SK-N-SH (cell line): Measurements from ENCODE around the gene SCYGR4. TPM values are rescaled to one million over a fixed set of nuclear protein-coding genes. Genes with fewer than 3 reads are reported as not detected.
"Not testable (repeated sequence)": the region's sequence is repeated elsewhere in the genome, so short reads cannot be mapped to it uniquely, and the experiment has no call there.

Source experiments
- CTCF ChIA-PET: fragments of 300-600, 350-600 bp; formaldehyde crosslinking; extraction: SDS; loops from one replicate; lab custom pipeline; 2021; lab: Yijun Ruan, JAX
- POLR2A ChIA-PET: fragments of 350-600 bp; sonication (Branson Sonifier 250); formaldehyde crosslinking; extraction: SDS; loops from one replicate; lab custom pipeline; 2020; ENCODE audit warnings: antibody characterized with exemption, inconsistent platforms; lab: Yijun Ruan, JAX
- DNase-seq: peaks from one replicate; pipeline ENCODE4 v3.0.0; 2012
- H2AFZ ChIP-seq: fragments of 200-600 bp; sonication (generic); 2 replicates; pipeline ENCODE4 v1.8.1; 2016; ENCODE audit warnings: antibody characterized with exemption, mild to moderate bottlenecking, low read depth
- H3F3A ChIP-seq: fragments of 200-600 bp; sonication (generic); replicated peaks from 2 replicates; pipeline ENCODE3; 2016; ENCODE audit warnings: antibody characterized with exemption, mild to moderate bottlenecking; ENCODE audit not compliant: insufficient read depth
- H3K27ac ChIP-seq, 2 experiments: fragments of 200-500 bp in 1 of 2; fragments of 200-600 bp in 1 of 2; sonication (Bioruptor generic) in 1 of 2; sonication (generic), shearing (Covaris generic) in 1 of 2; 2 replicates each; pipeline versions ENCODE4 v1.5.1 to v1.6.1; 2014 to 2016; ENCODE audit warnings: low read depth in 2 of 2, inconsistent platforms in 1 of 2, low read length in 1 of 2, mild to moderate bottlenecking in 1 of 2, mixed read lengths in 1 of 2
- H3K27me3 ChIP-seq: fragments of 200-600 bp; sonication (generic), shearing (Covaris generic); 2 replicates; pipeline ENCODE4 v1.6.1; 2016; ENCODE audit warnings: mixed run types; ENCODE audit not compliant: insufficient read depth
- H3K36me3 ChIP-seq, 2 experiments: fragments of 200-500 bp in 1 of 2; fragments of 200-600 bp in 1 of 2; sonication (Bioruptor generic) in 1 of 2; sonication (generic) in 1 of 2; replicated peaks in 1 of 2; 2 replicates each; pipeline versions ENCODE3 to v1.5.1; 2014 to 2016; ENCODE audit warnings: low read length in 1 of 2, mild to moderate bottlenecking in 1 of 2; ENCODE audit not compliant: insufficient read depth in 2 of 2, control insufficient read depth in 1 of 2
- H3K4me1 ChIP-seq, 2 experiments: fragments of 200-500 bp in 1 of 2; fragments of 200-600 bp in 1 of 2; sonication (Bioruptor generic) in 1 of 2; sonication (generic), shearing (Covaris generic) in 1 of 2; 2 replicates each; pipeline versions ENCODE4 v1.5.1 to v1.6.1; 2014 to 2016; ENCODE audit warnings: low read depth in 1 of 2, low read length in 1 of 2, mixed run types in 1 of 2; ENCODE audit not compliant: insufficient read depth in 2 of 2, control insufficient read depth in 1 of 2
- H3K4me2 ChIP-seq: fragments of 200-600 bp; sonication (generic), shearing (Covaris generic); 2 replicates; pipeline ENCODE4 v1.6.1; 2017; ENCODE audit warnings: mixed run types
- H3K4me3 ChIP-seq, 2 experiments: fragments of 200-500 bp in 1 of 2; fragments of 200-600 bp in 1 of 2; sonication (Bioruptor generic) in 1 of 2; sonication (generic), shearing (Covaris generic) in 1 of 2; 2 replicates each; pipeline versions ENCODE4 v1.5.1 to v1.8.1; 2014 to 2016; ENCODE audit warnings: low read depth in 2 of 2, inconsistent platforms in 1 of 2, low read length in 1 of 2, mild to moderate bottlenecking in 1 of 2, mixed read lengths in 1 of 2, moderate library complexity in 1 of 2
- H3K79me2 ChIP-seq: fragments of 200-600 bp; sonication (generic); 2 replicates; pipeline ENCODE4 v1.8.1; 2017; ENCODE audit warnings: mild to moderate bottlenecking; ENCODE audit not compliant: insufficient read depth
- H3K9ac ChIP-seq: fragments of 200-600 bp; sonication (generic); 2 replicates; pipeline ENCODE4 v1.6.1; 2017; ENCODE audit warnings: mixed run types
- H3K9me2 ChIP-seq: fragments of 200-600 bp; sonication (generic); 2 replicates; pipeline ENCODE4 v1.6.1; 2017; ENCODE audit warnings: mixed run types
- H3K9me3 ChIP-seq: fragments of 200-600 bp; sonication (generic); 2 replicates; pipeline ENCODE4 v1.6.1; 2017; ENCODE audit warnings: mixed run types, mild to moderate bottlenecking, moderate library complexity
- H4K20me1 ChIP-seq: fragments of 200-600 bp; sonication (generic); 2 replicates; pipeline ENCODE4 v1.6.1; 2017; ENCODE audit warnings: mild to moderate bottlenecking, mixed run types; ENCODE audit not compliant: insufficient read depth
- CHD2 ChIP-seq: fragments of 150-350 bp; IDR thresholded peaks from 2 replicates; pipeline ENCODE4 v1.6.1; 2018; ENCODE audit warnings: low read length; ENCODE audit not compliant: partially characterized antibody
- EZH2phosphoT487 ChIP-seq: fragments of 200-600 bp; sonication (generic); IDR thresholded peaks from 2 replicates; pipeline ENCODE4 v1.6.1; 2017; ENCODE audit warnings: low read depth, mixed run types, mild to moderate bottlenecking, antibody characterized with exemption, moderate library complexity, borderline replicate concordance
- FOXM1 ChIP-seq: IDR thresholded peaks from 2 replicates; pipeline ENCODE4 v1.4.0; 2012; ENCODE audit warnings: low read depth, mild to moderate bottlenecking
- GABPA ChIP-seq: IDR thresholded peaks from 2 replicates; pipeline ENCODE4 v1.4.0; 2012; ENCODE audit warnings: low read depth, mild to moderate bottlenecking
- JUND ChIP-seq: IDR thresholded peaks from 2 replicates; pipeline ENCODE4 v1.4.0; 2012
- MXI1 ChIP-seq: IDR thresholded peaks from 2 replicates; pipeline ENCODE4 v1.6.1; 2012; ENCODE audit warnings: mild to moderate bottlenecking, low read depth, low read length, improper control_type of control experiment
- NFIC ChIP-seq: IDR thresholded peaks from 2 replicates; pipeline ENCODE4 v1.4.0; 2012; ENCODE audit warnings: borderline replicate concordance
- NRF1 ChIP-seq: IDR thresholded peaks from 2 replicates; pipeline ENCODE4 v1.6.1; 2012; ENCODE audit warnings: low read depth, mild to moderate bottlenecking, low read length
- RAD21 ChIP-seq: IDR thresholded peaks from 2 replicates; pipeline ENCODE4 v1.6.1; 2012; ENCODE audit warnings: mild to moderate bottlenecking, low read length
- RFX5 ChIP-seq: IDR thresholded peaks from 2 replicates; pipeline ENCODE4 v1.6.1; 2012; ENCODE audit warnings: mild to moderate bottlenecking, improper control_type of control experiment, low read length
- SMC3 ChIP-seq: IDR thresholded peaks from 2 replicates; pipeline ENCODE4 v1.6.1; 2012; ENCODE audit warnings: low read depth, low read length, improper control_type of control experiment
- TEAD4 ChIP-seq: IDR thresholded peaks from 2 replicates; pipeline ENCODE4 v1.4.0; 2012; ENCODE audit warnings: mild to moderate bottlenecking, borderline replicate concordance; ENCODE audit not compliant: insufficient read depth
- USF1 ChIP-seq: IDR thresholded peaks from 2 replicates; pipeline ENCODE4 v1.4.0; 2012; ENCODE audit warnings: low read depth, borderline replicate concordance
- USF2 ChIP-seq: fragments of 150-350 bp; IDR thresholded peaks from 2 replicates; pipeline ENCODE4 v1.6.1; 2017; ENCODE audit warnings: antibody characterized with exemption, low read length, low read depth, borderline replicate concordance
- YY1 ChIP-seq: IDR thresholded peaks from 2 replicates; pipeline ENCODE4 v1.4.0; 2012; ENCODE audit warnings: low read depth, mild to moderate bottlenecking
- WGBS: methylation state at CpG from one replicate; pipeline ENCODE4 v1.1.6; 2017; ENCODE audit warnings: low lambda C conversion rate; 5-methylcytosine and 5-hydroxymethylcytosine counted together
- polyA plus RNA-seq, 3 experiments: library from polyadenylated mRNA; depleted of rRNA; stranded (reverse); fragments of >200 nt; gene quantifications; 2 replicates each; pipeline ENCODE4 v1.2.3, GENCODE V29; 2012
- TF ChIP-seq, protein P1 (sequence below): IDR thresholded peaks from 2 replicates; pipeline ENCODE4; 2012
- TF ChIP-seq, protein P2 (sequence below): fragments of 150-350 bp; IDR thresholded peaks from 2 replicates; pipeline ENCODE4 v1.6.1; 2016; ENCODE audit warnings: mild to moderate bottlenecking, low read depth, low read length

SCYGR4 gene
- polyA plus RNA-seq, 1 of the 3 experiments (the other 2 are of a cell fraction), result not detected

DNA sequence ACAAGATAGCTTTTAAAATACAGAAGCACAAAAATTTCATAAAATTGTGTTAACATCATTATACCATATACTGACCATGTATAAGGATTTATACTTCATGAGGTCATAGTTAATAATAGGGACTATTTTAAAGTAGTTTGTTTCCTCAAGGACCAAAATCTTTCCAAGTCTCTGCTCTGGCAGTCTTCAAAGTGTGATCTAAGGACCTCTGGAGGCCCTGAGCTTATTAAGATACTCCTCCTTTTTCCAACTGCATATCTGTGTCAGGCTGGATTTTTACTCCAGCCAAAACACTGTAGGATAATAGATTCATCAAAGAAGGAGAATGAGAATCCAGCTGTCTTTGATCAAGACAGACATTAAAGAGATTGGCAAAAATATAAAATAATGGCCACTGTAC lies 20.3 kb upstream of the SCYGR4 start:
- no peaks in the 10 kb centered on the region for H3K9me2 ChIP-seq
- no peak for DNase-seq
- no peak overlapping the region for H3K4me2 ChIP-seq
- no peak overlapping the region for H3K9ac ChIP-seq
- no peaks in the 10 kb centered on the region for H4K20me1 ChIP-seq
- H2AFZ ChIP-seq, result no peak overlapping the region
- H3K9me3 ChIP-seq, result no peaks in the 10 kb centered on the region
- H3K27me3 ChIP-seq, result no peaks in the 10 kb centered on the region; the same call in 1 of the 2 replicates
- CTCF ChIA-PET, result interaction anchor here (0.8 to 1.0 kb wide), 2 partner anchors 18 to 61 kb away, joined by 3 read pairs; no protein-coding TSS in a partner anchor
- no peak overlapping the region for H3K27ac ChIP-seq
- no peaks in the 10 kb centered on the region for H3K79me2 ChIP-seq
- H3K4me3 ChIP-seq, result no peak overlapping the region
- H3F3A ChIP-seq, result no peaks in the 10 kb centered on the region
- POLR2A ChIA-PET, result no interaction called here
- no peak for TF ChIP-seq NRF1
- TF ChIP-seq TEAD4, result no peak
- no peak for TF ChIP-seq USF1
- TF ChIP-seq FOXM1, result no peak
- TF ChIP-seq, protein P1, sequence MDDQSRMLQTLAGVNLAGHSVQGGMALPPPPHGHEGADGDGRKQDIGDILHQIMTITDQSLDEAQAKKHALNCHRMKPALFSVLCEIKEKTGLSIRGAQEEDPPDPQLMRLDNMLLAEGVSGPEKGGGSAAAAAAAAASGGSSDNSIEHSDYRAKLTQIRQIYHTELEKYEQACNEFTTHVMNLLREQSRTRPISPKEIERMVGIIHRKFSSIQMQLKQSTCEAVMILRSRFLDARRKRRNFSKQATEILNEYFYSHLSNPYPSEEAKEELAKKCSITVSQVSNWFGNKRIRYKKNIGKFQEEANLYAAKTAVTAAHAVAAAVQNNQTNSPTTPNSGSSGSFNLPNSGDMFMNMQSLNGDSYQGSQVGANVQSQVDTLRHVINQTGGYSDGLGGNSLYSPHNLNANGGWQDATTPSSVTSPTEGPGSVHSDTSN, result no peak
- TF ChIP-seq YY1, result no peak
- TF ChIP-seq, all 33 proteins: peak for 0
- Histone ChIP-seq H3K36me3 (no peaks in the 10 kb centered on the region), H3K4me1 (no peaks in the 10 kb centered on the region)

- no peaks in the 10 kb centered on the region for H3K9me2 ChIP-seq
- H3K4me2 ChIP-seq, result no peak overlapping the region
- H3K27me3 ChIP-seq, result no peaks in the 10 kb centered on the region; the same call in 1 of the 2 replicates
- H3K4me1 ChIP-seq, result no peaks in the 10 kb centered on the region
- H3F3A ChIP-seq, result no peaks in the 10 kb centered on the region
- TF ChIP-seq CHD2, result no peak
- no peak for TF ChIP-seq YY1
- TF ChIP-seq JUND, result no peak
- TF ChIP-seq EZH2phosphoT487, result no peak
- no peak for TF ChIP-seq GABPA
- no peak for TF ChIP-seq MXI1
- TF ChIP-seq RAD21, result no peak
- TF ChIP-seq, protein P2, sequence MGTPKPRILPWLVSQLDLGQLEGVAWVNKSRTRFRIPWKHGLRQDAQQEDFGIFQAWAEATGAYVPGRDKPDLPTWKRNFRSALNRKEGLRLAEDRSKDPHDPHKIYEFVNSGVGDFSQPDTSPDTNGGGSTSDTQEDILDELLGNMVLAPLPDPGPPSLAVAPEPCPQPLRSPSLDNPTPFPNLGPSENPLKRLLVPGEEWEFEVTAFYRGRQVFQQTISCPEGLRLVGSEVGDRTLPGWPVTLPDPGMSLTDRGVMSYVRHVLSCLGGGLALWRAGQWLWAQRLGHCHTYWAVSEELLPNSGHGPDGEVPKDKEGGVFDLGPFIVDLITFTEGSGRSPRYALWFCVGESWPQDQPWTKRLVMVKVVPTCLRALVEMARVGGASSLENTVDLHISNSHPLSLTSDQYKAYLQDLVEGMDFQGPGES, result no peak
- TF ChIP-seq RFX5, result no peak
- TF ChIP-seq USF2, result no peak
- TF ChIP-seq USF1, result no peak
- no peak for TF ChIP-seq SMC3
- no peak for TF ChIP-seq NFIC
- no peak for TF ChIP-seq NRF1
- TF ChIP-seq, all 33 proteins: peak for 0
- no peaks in the 10 kb centered on the region for H3K36me3 ChIP-seq
- no peak overlapping the region for H3K4me3 ChIP-seq
- POLR2A ChIA-PET, result no interaction called here
- no peaks in the 10 kb centered on the region for H3K79me2 ChIP-seq
- WGBS, result 48% methylated on average over 4 of the region's 4 CpGs
- no peak for DNase-seq
- no peak overlapping the region for H3K27ac ChIP-seq
- CTCF ChIA-PET, result interaction anchor here (1.3 kb wide), 1 partner anchor 192 kb away, joined by 4 read pairs; no protein-coding TSS in a partner anchor
- H3K9ac ChIP-seq, result no peak overlapping the region
- no peaks in the 10 kb centered on the region for H4K20me1 ChIP-seq
- H2AFZ ChIP-seq, result no peak overlapping the region
- no peaks in the 10 kb centered on the region for H3K9me3 ChIP-seq
Observed at GRCh38 chr2:227597998-227598397, 19.3 kb upstream of the SCYGR4 start.

GRCh38 chr2:227598835-227599503 lies 18.3 kb upstream of the SCYGR4 start, which contains the start of gene SCYGR2:
Gene SCYGR2, plus strand, starts transcription at chr2:227598893. Its CDS starts 0 bp downstream, at chr2:227598893.
- WGBS, result 65% methylated on average over 11 of the region's 16 CpGs
- CTCF ChIA-PET, result interaction anchor here (1.3 kb wide), 1 partner anchor 193 kb away, joined by 4 read pairs; no protein-coding TSS in a partner anchor
- H3F3A ChIP-seq, POLR2A ChIA-PET, H3K9me2 ChIP-seq, H3K9ac ChIP-seq, H3K9me3 ChIP-seq, DNase-seq, H3K27me3 ChIP-seq, H3K36me3 ChIP-seq, H3K27ac ChIP-seq, H2AFZ ChIP-seq, H3K4me2 ChIP-seq, H3K4me3 ChIP-seq, H3K4me1 ChIP-seq, H4K20me1 ChIP-seq, H3K79me2 ChIP-seq: not testable (repeated sequence)
